ENCODE data around the gene WBP1. TPM values are rescaled to one million over a fixed set of nuclear protein-coding genes. Genes with fewer than 3 reads are reported as not detected.
"Not testable (repeated sequence)": the region's sequence is repeated elsewhere in the genome, so short reads cannot be mapped to it uniquely, and the experiment has no call there.

The WBP1 gene
- total and polyA plus RNA-seq, 2 donors from 2014 or later, result 83.9 to 150 TPM

GRCh38 chr2:74441690-74442482 lies 16.4 kb upstream of the WBP1 start, which contains the start of gene RTKN:
Gene RTKN (minus strand): TSS chr2:74441937. CDS start chr2:74441816, 121 bp downstream.
- peak within 1 kb of the TSS; percentile 92 to 95 for H3K27ac ChIP-seq (ENCODE audit: low read depth in 2 of 2, low read length in 2 of 2)
- peak within 1 kb of the TSS; percentile 63 to 85 (median 85) for H3K4me3 ChIP-seq (ENCODE audit: low read length in 3 of 3)
- peak within 1 kb of the TSS; percentile 38 to 83 (median 67) for H3K9ac ChIP-seq (ENCODE audit: low read length in 3 of 3)
- peak; percentile 38 for FAIRE-seq
- TF ChIP-seq CTCF (IDR thresholded peaks at IDR 0.05; ENCODE audit: borderline replicate concordance, extremely low read depth, insufficient read depth), result no peak
- H3K36me3 ChIP-seq (ENCODE audit: control insufficient read depth in 2 of 3, insufficient read depth in 3 of 3, low read length in 3 of 3), result no peaks in the 10 kb centered on the region
- H3K4me1 ChIP-seq (ENCODE audit: control insufficient read depth in 2 of 3, insufficient read depth in 2 of 3, low read depth in 1 of 3, low read length in 3 of 3), result peaks cover 9 to 20% (median 19%) of the 10 kb centered on the region in 3 donors
- intact Hi-C loops (cut with DNase I), result no loop called here
- no peaks in the 10 kb centered on the region for H3K27me3 ChIP-seq (ENCODE audit: control insufficient read depth, insufficient read depth, low read length)
- DNase-seq, result peak; percentile 72 to 87 (median 86)
- H3K9me3 ChIP-seq (ENCODE audit: control insufficient read depth in 2 of 3, insufficient read depth in 1 of 3, low read length in 3 of 3), result no peaks in the 10 kb centered on the region

GRCh38 chr2:74442483-74443297 lies 15.5 kb upstream of the WBP1 start:
- H3K36me3 ChIP-seq (ENCODE audit: control insufficient read depth in 2 of 3, insufficient read depth in 3 of 3, low read length in 3 of 3); H3K27me3 ChIP-seq (ENCODE audit: control insufficient read depth, insufficient read depth, low read length); H3K9me3 ChIP-seq (ENCODE audit: control insufficient read depth in 2 of 3, insufficient read depth in 1 of 3, low read length in 3 of 3); FAIRE-seq; intact Hi-C loops (cut with DNase I): not testable (repeated sequence)
- H3K4me3 ChIP-seq (ENCODE audit: low read length in 3 of 3), result peak overlapping the region; percentile 23 to 85 (median 85)
- peak in 1 of 5 donors; percentile 53 for DNase-seq
- peak overlapping the region; percentile 92 to 95 for H3K27ac ChIP-seq (ENCODE audit: low read depth in 2 of 2, low read length in 2 of 2)
- H3K9ac ChIP-seq (ENCODE audit: low read length in 3 of 3), result peak overlapping the region in 1 of 3 donors; percentile 83
- H3K4me1 ChIP-seq (ENCODE audit: control insufficient read depth in 2 of 3, insufficient read depth in 2 of 3, low read depth in 1 of 3, low read length in 3 of 3), result peaks cover 8 to 20% (median 19%) of the 10 kb centered on the region in 3 donors

GRCh38 chr2:74444498-74445318 lies 13.5 kb upstream of the WBP1 start:
- H3K27ac ChIP-seq (ENCODE audit: low read depth in 2 of 2, low read length in 2 of 2), result no peak overlapping the region
- H3K4me1 ChIP-seq (ENCODE audit: control insufficient read depth in 2 of 3, insufficient read depth in 2 of 3, low read depth in 1 of 3, low read length in 3 of 3), result peaks cover 0 to 17% (median 6%) of the 10 kb centered on the region in 3 donors
- H3K9ac ChIP-seq (ENCODE audit: low read length in 3 of 3), result no peak overlapping the region
- FAIRE-seq (no peak), DNase-seq (peak in 1 of 5 donors; percentile 41)
- H3K36me3 ChIP-seq (ENCODE audit: control insufficient read depth in 2 of 3, insufficient read depth in 3 of 3, low read length in 3 of 3), result no peaks in the 10 kb centered on the region
- intact Hi-C loops (cut with DNase I), result no loop called here
- H3K9me3 ChIP-seq (ENCODE audit: control insufficient read depth in 2 of 3, insufficient read depth in 1 of 3, low read length in 3 of 3), result no peaks in the 10 kb centered on the region
- H3K27me3 ChIP-seq (ENCODE audit: control insufficient read depth, insufficient read depth, low read length), result no peaks in the 10 kb centered on the region
- no peak for TF ChIP-seq CTCF (IDR thresholded peaks at IDR 0.05; ENCODE audit: borderline replicate concordance, extremely low read depth, insufficient read depth)
- H3K4me3 ChIP-seq (ENCODE audit: low read length in 3 of 3), result no peak overlapping the region

Measured in kidney (tissue), 14 donors.